Activated CD8-positive, alpha-beta T cell treated with anti-CD3 and anti-CD28 coated beads for 36 hours (primary cell): Measurements from ENCODE around the gene AP1G2. TPM values are rescaled to one million over a fixed set of nuclear protein-coding genes. Genes with fewer than 3 reads are reported as not detected.
"Not testable (repeated sequence)": the region's sequence is repeated elsewhere in the genome, so short reads cannot be mapped to it uniquely, and the experiment has no call there.

Experiments
- ATAC-seq: fragments of 200-7000 bp; cut with Tn5 transposase; one replicate; pipeline ENCODE4 v1.10.0; 2021; ENCODE audit warnings: mild to moderate bottlenecking, moderate library complexity
- CTCF ChIA-PET: fragments of 350-600 bp; sonication (Branson Sonifier 250); formaldehyde crosslinking; loops from one replicate; lab custom pipeline; 2021; ENCODE audit warnings: antibody characterized with exemption; lab: Charles Lee
- POLR2A ChIA-PET: fragments of 350-600 bp; sonication (Branson Sonifier 250); formaldehyde crosslinking; loops from one replicate; lab custom pipeline; 2021; ENCODE audit warnings: antibody characterized with exemption; lab: Charles Lee
- DNase-seq: peaks from one replicate; pipeline ENCODE4 v3.0.0-alpha.2; 2020
- H3K27ac Mint-ChIP-seq: one replicate; pipeline ENCODE4 v1.8.0; 2021; ENCODE audit warnings: mild to moderate bottlenecking, mixed read lengths
- H3K27me3 Mint-ChIP-seq: one replicate; pipeline ENCODE4 v1.8.0; 2021; ENCODE audit warnings: mixed read lengths
- H3K36me3 Mint-ChIP-seq: one replicate; pipeline ENCODE4 v1.8.0; 2021; ENCODE audit warnings: low read depth, mixed read lengths
- H3K4me1 Mint-ChIP-seq: one replicate; pipeline ENCODE4 v1.8.0; 2021; ENCODE audit warnings: low read depth, mixed read lengths
- H3K4me3 Mint-ChIP-seq: one replicate; pipeline ENCODE4 v1.8.0; 2021; ENCODE audit warnings: mild to moderate bottlenecking, moderate library complexity, mixed read lengths
- H3K9me3 Mint-ChIP-seq: one replicate; pipeline ENCODE4 v1.8.0; 2021; ENCODE audit warnings: mixed read lengths
- intact Hi-C: fragments of 100-400 bp; cut with micrococcal nuclease; formaldehyde crosslinking; loops from one replicate; pipeline ENCODE4 v1.10.0; 2022
- total RNA-seq, 2 experiments: library from RNA; stranded (reverse); gene quantifications; one replicate each; pipeline ENCODE4 v1.2.3, GENCODE V29; 2021
- TF ChIP-seq, protein P1 (sequence below): fragments of 200-600 bp; IDR thresholded peaks from one replicate; pipeline ENCODE4 v1.8.0; 2022; ENCODE audit warnings: antibody characterized with exemption, mild to moderate bottlenecking

AP1G2 gene
- total RNA-seq, 2 experiments from 2014 or later, result 146 to 155 TPM

DNA sequence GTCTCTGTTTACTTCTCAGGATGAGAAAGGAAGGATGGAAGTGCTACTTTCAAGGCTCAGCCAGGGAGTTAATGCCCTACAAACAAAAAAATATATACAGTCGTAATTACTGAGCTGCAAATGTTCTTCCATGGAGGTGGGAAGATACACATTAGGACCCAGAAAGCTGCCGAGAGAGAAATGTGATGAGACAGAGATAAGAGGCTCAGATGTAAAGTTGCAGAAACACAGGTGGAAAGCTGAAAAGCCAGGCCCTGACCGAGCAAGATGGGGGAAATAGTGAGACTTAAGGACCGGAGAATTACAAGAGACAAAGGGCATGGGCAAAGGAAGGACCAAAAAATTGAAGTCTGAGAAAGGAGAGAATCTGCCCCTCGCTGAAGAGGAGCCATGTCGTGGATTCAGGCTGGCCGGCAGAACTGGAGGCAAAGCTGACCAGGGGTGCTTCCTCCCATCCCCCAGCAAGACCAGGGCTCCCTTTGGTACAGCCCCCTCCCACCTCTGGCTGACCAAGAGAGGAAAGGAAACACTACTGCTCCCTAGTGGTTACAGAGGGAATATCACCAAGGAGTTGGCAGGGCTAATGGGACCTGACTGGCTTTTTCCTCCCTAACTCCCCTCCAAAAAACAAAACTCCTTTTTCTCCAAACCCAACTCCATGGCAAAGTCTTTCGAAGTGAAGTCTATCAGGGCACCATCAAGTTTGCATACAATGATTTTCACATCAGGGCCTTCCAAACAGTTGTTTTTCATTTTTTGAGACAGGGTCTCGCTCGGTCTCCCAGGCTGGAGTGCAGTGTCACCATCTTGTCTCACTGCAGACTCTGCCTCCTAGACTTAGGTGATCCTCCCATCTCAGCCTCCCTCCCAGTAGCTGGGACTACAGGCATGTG is 28.1 kb downstream of the AP1G2 start:
- Mint-ChIP-seq H3K27ac (no peak overlapping the region), H3K36me3 (no peaks in the 10 kb centered on the region), H3K4me1 (no peaks in the 10 kb centered on the region), H3K27me3 (no peaks in the 10 kb centered on the region), H3K9me3 (no peaks in the 10 kb centered on the region), H3K4me3 (no peak overlapping the region)
- TF ChIP-seq, protein P1, sequence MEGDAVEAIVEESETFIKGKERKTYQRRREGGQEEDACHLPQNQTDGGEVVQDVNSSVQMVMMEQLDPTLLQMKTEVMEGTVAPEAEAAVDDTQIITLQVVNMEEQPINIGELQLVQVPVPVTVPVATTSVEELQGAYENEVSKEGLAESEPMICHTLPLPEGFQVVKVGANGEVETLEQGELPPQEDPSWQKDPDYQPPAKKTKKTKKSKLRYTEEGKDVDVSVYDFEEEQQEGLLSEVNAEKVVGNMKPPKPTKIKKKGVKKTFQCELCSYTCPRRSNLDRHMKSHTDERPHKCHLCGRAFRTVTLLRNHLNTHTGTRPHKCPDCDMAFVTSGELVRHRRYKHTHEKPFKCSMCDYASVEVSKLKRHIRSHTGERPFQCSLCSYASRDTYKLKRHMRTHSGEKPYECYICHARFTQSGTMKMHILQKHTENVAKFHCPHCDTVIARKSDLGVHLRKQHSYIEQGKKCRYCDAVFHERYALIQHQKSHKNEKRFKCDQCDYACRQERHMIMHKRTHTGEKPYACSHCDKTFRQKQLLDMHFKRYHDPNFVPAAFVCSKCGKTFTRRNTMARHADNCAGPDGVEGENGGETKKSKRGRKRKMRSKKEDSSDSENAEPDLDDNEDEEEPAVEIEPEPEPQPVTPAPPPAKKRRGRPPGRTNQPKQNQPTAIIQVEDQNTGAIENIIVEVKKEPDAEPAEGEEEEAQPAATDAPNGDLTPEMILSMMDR, result peak; percentile 79
- ATAC-seq, result peak; percentile 92
- ChIA-PET POLR2A (interaction anchor here (1.4 kb wide), 1 partner anchor 60 kb away, joined by 4 read pairs; no protein-coding TSS in a partner anchor), CTCF (interaction anchor here (0.7 to 8.3 kb wide), 21 partner anchors 9 to 213 kb away, joined by 3 to 78 read pairs (median 5); partner anchors contain the start of genes THTPA and ZFHX2)
- peak; percentile 31 for DNase-seq
- intact Hi-C loops, result no loop called here

DNA sequence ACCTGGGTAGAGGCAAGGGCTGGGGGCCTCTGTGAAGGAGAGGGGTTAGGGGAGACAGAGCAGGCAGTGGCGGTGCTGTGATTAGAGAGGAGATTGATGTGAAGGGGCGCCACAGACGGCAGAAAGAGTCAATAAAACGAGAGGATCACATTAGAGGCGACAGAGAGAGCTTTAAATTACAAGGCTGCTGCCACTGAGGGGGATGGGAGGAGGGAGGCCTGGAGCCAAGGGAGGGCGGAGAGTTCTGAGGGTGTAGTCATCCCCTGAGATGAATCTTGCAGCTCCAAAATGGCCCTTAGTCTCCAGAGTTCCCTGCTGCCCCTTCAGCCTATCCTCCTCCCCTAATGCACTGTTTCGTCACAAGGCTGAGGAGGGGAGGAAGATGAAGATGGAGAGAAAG is 28.8 kb downstream of the AP1G2 start:
- ATAC-seq, result no peak
- ChIA-PET CTCF (interaction anchor here (0.7 to 8.3 kb wide), 17 partner anchors 9 to 212 kb away, joined by 3 to 78 read pairs (median 5); partner anchors contain the start of genes THTPA and ZFHX2), POLR2A (no interaction called here)
- DNase-seq, result no peak
- Mint-ChIP-seq H3K9me3 (no peaks in the 10 kb centered on the region), H3K4me3 (no peak overlapping the region), H3K4me1 (no peaks in the 10 kb centered on the region), H3K27ac (no peak overlapping the region), H3K36me3 (no peaks in the 10 kb centered on the region), H3K27me3 (no peaks in the 10 kb centered on the region)
- intact Hi-C loops, result no loop called here
- TF ChIP-seq, protein P1, result no peak

DNA sequence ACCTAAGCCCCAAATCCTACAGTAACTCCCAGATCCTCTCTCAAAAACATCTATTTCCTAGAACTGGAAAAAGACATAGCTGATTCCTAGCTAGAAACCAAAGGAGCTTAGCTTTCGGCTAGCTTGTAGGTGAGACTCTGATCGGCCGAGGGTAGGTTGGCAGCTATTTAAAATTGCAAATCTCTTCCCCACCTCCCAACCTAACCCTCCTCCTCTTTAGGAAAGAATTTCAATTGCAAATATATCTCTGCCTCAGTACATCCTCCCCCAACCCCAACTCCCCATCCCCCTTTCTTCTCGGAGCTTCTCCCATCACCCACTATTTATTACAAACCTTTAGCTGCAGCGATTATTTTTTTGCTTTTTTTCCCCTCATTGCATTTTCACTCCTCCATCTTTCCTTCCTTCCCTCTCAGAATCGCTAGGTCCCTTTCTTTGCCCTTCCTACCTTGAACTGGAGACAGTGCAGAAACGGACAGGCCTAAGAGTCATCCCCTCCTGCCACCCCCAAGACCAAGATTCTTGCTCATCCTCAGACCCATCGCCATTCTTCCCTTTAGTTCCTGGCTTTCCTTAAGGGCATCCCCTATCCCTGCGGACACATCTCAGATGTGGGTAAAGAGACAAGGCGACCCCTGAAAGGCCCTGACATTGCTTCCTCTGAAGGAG is 29.4 kb downstream of the AP1G2 start:
- H3K4me3 Mint-ChIP-seq, result no peak overlapping the region
- intact Hi-C loops, result no loop called here
- H3K27ac Mint-ChIP-seq, result no peak overlapping the region
- H3K27me3 Mint-ChIP-seq, result no peaks in the 10 kb centered on the region
- DNase-seq (no peak), ATAC-seq (no peak)
- no peaks in the 10 kb centered on the region for H3K4me1 Mint-ChIP-seq
- no peaks in the 10 kb centered on the region for H3K9me3 Mint-ChIP-seq
- CTCF ChIA-PET, result interaction anchor here (1.3 to 8.3 kb wide), 10 partner anchors 10 to 212 kb away, joined by 4 to 78 read pairs (median 8); partner anchors contain the start of gene THTPA
- H3K36me3 Mint-ChIP-seq, result no peaks in the 10 kb centered on the region
- POLR2A ChIA-PET, result interaction anchor here (0.9 kb wide), 1 partner anchor 69 kb away, joined by 3 read pairs; the partner anchor contains the start of gene NGDN
- TF ChIP-seq, protein P1, result no peak

DNA sequence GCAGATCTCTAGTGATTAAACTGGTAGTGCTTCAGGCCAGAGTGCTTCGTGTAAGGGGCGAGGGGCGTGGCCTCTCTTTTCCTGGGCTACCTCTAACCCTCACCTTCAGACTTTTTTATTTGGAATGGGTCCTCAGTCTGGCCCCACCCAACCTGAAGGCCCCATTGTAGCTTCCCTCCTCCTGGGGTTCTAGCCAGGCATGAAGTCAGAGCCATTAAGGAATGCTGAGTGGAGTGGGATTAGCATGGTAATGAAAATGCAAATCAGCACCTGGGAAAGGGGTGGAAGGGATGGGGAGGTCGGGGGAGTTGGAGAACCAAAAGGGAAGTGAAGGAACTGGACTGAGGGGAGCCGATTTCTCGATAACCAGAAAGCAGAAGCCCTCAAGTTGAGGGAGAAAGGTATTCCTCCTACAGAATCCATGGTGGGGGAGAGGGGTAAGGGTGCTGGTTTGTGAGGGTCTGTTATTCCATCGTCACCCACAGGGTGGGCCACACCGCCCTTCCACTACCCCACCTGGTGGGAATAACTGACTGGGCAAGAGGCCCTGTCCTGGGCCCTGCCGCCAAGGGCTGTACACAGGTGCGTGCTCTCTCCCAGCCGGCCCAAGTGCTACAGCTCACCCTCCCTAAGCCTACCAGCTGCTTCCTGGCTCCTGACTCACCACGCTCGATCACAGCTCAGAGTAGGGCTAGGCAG is 30.1 kb downstream of the AP1G2 start:
- Mint-ChIP-seq H3K4me3 (no peak overlapping the region), H3K27me3 (no peaks in the 10 kb centered on the region), H3K27ac (no peak overlapping the region), H3K4me1 (no peaks in the 10 kb centered on the region), H3K36me3 (no peaks in the 10 kb centered on the region), H3K9me3 (no peaks in the 10 kb centered on the region)
- intact Hi-C loops, result no loop called here
- CTCF ChIA-PET, result interaction anchor here (1.1 to 8.3 kb wide), 7 partner anchors 9 to 58 kb away, joined by 3 to 78 read pairs (median 8); partner anchors contain the start of gene THTPA
- TF ChIP-seq, protein P1, result no peak
- POLR2A ChIA-PET, result interaction anchor here (0.9 kb wide), 1 partner anchor 68 kb away, joined by 3 read pairs; the partner anchor contains the start of gene NGDN
- DNase-seq (no peak), ATAC-seq (no peak)

DNA sequence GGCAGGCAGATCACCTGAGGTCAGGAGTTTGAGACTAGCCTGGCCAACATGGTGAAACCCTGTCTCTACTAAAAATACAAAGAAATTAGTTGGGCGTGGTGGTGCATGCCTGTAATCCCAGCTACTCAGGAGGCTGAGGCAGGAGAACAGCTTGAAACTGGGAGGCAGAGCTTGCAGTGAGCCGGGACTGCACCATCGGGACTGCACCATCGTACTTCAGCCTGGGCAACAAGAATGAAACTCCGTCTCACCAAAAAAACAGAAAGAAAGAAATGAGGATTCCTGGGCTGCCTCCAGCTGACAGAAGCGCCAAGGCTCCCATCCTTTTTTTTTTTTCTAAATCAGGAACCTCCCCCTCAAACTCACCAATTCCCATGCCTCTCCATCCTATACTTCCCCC is 30.7 kb downstream of the AP1G2 start:
- H3K4me1 Mint-ChIP-seq, H3K27ac Mint-ChIP-seq, intact Hi-C loops, H3K27me3 Mint-ChIP-seq, POLR2A ChIA-PET, ATAC-seq, H3K36me3 Mint-ChIP-seq, H3K4me3 Mint-ChIP-seq, DNase-seq, H3K9me3 Mint-ChIP-seq: not testable (repeated sequence)
- CTCF ChIA-PET, result interaction anchor here (1.1 to 8.3 kb wide), 5 partner anchors 10 to 58 kb away, joined by 3 to 78 read pairs (median 8); partner anchors contain the start of gene THTPA
